Measurements from ENCODE around the gene ARID1B.

The ARID1B gene

GRCh38 chr6:157020398-157020797 lies 243.2 kb downstream of the ARID1B start:
- TF ChIP-seq TAF1 (IDR thresholded peaks at IDR 0.05; ENCODE audit: borderline replicate concordance, insufficient read depth, low read length): no peak
- no peak for TF ChIP-seq SIN3A (IDR thresholded peaks at IDR 0.05; ENCODE audit: borderline replicate concordance, insufficient read depth, low read length)

GRCh38 chr6:157020881-157021343 lies 243.7 kb downstream of the ARID1B start:
- TF ChIP-seq SIN3A (IDR thresholded peaks at IDR 0.05; ENCODE audit: borderline replicate concordance, insufficient read depth, low read length): 0 out of 2 replicates have a peak, but pooled peaks have one; percentile 32
- no peak for TF ChIP-seq POLR2AphosphoS5 (IDR thresholded peaks at IDR 0.05; ENCODE audit: low read depth, low read length)
- TF ChIP-seq FOXP2 (optimal IDR thresholded peaks at IDR 0.05; ENCODE audit: borderline replicate concordance, extremely low read depth, extremely low read length, insufficient read depth): no peak
- TF ChIP-seq TAF1 (IDR thresholded peaks at IDR 0.05; ENCODE audit: borderline replicate concordance, insufficient read depth, low read length): no peak
- TF ChIP-seq, protein P1, sequence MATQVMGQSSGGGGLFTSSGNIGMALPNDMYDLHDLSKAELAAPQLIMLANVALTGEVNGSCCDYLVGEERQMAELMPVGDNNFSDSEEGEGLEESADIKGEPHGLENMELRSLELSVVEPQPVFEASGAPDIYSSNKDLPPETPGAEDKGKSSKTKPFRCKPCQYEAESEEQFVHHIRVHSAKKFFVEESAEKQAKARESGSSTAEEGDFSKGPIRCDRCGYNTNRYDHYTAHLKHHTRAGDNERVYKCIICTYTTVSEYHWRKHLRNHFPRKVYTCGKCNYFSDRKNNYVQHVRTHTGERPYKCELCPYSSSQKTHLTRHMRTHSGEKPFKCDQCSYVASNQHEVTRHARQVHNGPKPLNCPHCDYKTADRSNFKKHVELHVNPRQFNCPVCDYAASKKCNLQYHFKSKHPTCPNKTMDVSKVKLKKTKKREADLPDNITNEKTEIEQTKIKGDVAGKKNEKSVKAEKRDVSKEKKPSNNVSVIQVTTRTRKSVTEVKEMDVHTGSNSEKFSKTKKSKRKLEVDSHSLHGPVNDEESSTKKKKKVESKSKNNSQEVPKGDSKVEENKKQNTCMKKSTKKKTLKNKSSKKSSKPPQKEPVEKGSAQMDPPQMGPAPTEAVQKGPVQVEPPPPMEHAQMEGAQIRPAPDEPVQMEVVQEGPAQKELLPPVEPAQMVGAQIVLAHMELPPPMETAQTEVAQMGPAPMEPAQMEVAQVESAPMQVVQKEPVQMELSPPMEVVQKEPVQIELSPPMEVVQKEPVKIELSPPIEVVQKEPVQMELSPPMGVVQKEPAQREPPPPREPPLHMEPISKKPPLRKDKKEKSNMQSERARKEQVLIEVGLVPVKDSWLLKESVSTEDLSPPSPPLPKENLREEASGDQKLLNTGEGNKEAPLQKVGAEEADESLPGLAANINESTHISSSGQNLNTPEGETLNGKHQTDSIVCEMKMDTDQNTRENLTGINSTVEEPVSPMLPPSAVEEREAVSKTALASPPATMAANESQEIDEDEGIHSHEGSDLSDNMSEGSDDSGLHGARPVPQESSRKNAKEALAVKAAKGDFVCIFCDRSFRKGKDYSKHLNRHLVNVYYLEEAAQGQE (IDR thresholded peaks at IDR 0.05; ENCODE audit: insufficient read depth in 1 of 2, low read depth in 2 of 2, low read length in 2 of 2): no peak; a peak in 1 of 4 replicates

GRCh38 chr6:157021344-157021992 lies 244.3 kb downstream of the ARID1B start:
- TF ChIP-seq, protein P1 (IDR thresholded peaks at IDR 0.05; ENCODE audit: insufficient read depth in 1 of 2, low read depth in 2 of 2, low read length in 2 of 2): 0 out of 4 replicates have a peak, but pooled peaks of 1 of the 2 experiments have one; percentile 22
- TF ChIP-seq FOXP2 (optimal IDR thresholded peaks at IDR 0.05; ENCODE audit: borderline replicate concordance, extremely low read depth, extremely low read length, insufficient read depth) (peak; percentile 84), SIN3A (IDR thresholded peaks at IDR 0.05; ENCODE audit: borderline replicate concordance, insufficient read depth, low read length) (no peak), TAF1 (IDR thresholded peaks at IDR 0.05; ENCODE audit: borderline replicate concordance, insufficient read depth, low read length) (peak; percentile 44; the same call in 1 of the 2 replicates), POLR2AphosphoS5 (IDR thresholded peaks at IDR 0.05; ENCODE audit: low read depth, low read length) (peak; percentile 86)

DNA sequence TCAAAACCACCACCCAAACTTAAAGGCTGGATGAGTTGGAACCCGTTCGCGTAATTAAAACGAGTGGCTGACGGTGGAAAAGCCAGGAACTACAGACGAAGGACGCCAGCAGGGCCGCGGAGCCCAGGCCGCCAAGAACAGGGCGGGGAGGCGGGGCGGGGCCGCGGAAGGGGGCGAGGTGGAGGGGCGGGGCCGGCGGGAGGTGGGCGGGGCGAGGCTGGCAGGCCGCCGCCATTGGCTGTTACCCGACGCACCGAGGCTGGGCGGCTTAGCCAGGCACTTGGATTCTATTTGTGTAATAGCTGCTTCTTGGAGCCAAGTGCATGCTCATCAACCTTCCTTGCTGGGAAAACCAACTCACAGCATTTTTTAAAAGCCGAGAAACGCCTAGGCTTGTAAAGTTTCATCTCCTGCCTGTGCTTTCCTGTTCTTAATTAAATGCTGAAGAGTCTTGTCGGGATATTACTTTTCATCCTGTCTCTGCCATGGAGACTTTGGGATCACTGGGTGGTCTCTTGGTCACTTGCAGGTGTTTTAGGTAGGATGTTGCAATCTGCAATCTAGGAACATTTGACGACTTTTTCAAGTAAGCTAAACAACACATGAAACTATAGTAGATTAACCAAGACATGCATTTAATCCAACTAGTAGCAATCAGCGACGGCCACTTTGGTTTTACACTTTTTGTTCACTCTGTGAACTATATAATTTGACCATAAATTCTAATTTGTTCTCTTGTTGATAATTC lies 245.0 kb downstream of the ARID1B start:
- TF ChIP-seq POLR2AphosphoS5 (IDR thresholded peaks at IDR 0.05; ENCODE audit: low read depth, low read length) (peak; percentile 67; the same call in 1 of the 2 replicates), FOXP2 (optimal IDR thresholded peaks at IDR 0.05; ENCODE audit: borderline replicate concordance, extremely low read depth, extremely low read length, insufficient read depth) (no peak), SIN3A (IDR thresholded peaks at IDR 0.05; ENCODE audit: borderline replicate concordance, insufficient read depth, low read length) (0 out of 2 replicates have a peak, but pooled peaks have one; percentile 10), TAF1 (IDR thresholded peaks at IDR 0.05; ENCODE audit: borderline replicate concordance, insufficient read depth, low read length) (peak; percentile 73; the same call in 1 of the 2 replicates)
- TF ChIP-seq, protein P1 (IDR thresholded peaks at IDR 0.05; ENCODE audit: insufficient read depth in 1 of 2, low read depth in 2 of 2, low read length in 2 of 2): no peak

DNA sequence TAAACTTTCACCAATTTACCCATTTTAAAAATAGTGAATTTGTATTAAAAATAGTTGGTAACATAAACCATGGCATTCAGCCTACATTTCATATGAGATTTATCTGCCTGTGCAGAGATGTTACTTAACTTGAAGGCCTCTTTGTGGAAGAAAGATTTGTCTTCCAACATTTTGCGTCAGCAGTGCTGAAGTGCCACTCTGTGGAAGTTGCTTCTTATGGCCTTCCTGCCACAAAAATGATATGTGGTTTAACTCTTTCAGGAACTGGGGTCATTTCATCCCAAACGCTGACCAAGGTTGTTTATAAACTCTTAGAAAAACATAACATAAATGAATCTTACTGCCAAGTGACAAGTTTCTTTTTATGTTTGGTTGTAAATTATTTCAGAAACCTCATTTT lies 246.8 kb downstream of the ARID1B start:
- TF ChIP-seq, protein P1 (IDR thresholded peaks at IDR 0.05; ENCODE audit: insufficient read depth in 1 of 2, low read depth in 2 of 2, low read length in 2 of 2): no peak
- TF ChIP-seq POLR2AphosphoS5 (IDR thresholded peaks at IDR 0.05; ENCODE audit: low read depth, low read length) (no peak), TAF1 (IDR thresholded peaks at IDR 0.05; ENCODE audit: borderline replicate concordance, insufficient read depth, low read length) (no peak), FOXP2 (optimal IDR thresholded peaks at IDR 0.05; ENCODE audit: borderline replicate concordance, extremely low read depth, extremely low read length, insufficient read depth) (no peak), SIN3A (IDR thresholded peaks at IDR 0.05; ENCODE audit: borderline replicate concordance, insufficient read depth, low read length) (no peak)
